ENCODE data around the gene FBXL13.
"Not testable (repeated sequence)": the region's sequence is repeated elsewhere in the genome, so short reads cannot be mapped to it uniquely, and the experiment has no call there.

Gene FBXL13

GRCh38 chr7:102791831-102792230 is 282.8 kb downstream of the FBXL13 start:
- H3K36me3 ChIP-seq (ENCODE audit: control insufficient read depth in 1 of 2, insufficient read depth in 2 of 2, low read length in 2 of 2); H3K27ac ChIP-seq (ENCODE audit: low read depth, low read length); H3K4me1 ChIP-seq (ENCODE audit: control insufficient read depth in 1 of 2, insufficient read depth in 2 of 2, low read length in 2 of 2); H3K4me3 ChIP-seq (ENCODE audit: low read depth in 1 of 2, low read length in 2 of 2); H3K9ac ChIP-seq (ENCODE audit: low read depth in 1 of 2, low read length in 2 of 2); H3K9me3 ChIP-seq (ENCODE audit: control insufficient read depth in 1 of 2, low read length in 2 of 2); H3K27me3 ChIP-seq (ENCODE audit: control insufficient read depth in 1 of 2, insufficient read depth in 2 of 2, low read length in 2 of 2): not testable (repeated sequence)

DNA sequence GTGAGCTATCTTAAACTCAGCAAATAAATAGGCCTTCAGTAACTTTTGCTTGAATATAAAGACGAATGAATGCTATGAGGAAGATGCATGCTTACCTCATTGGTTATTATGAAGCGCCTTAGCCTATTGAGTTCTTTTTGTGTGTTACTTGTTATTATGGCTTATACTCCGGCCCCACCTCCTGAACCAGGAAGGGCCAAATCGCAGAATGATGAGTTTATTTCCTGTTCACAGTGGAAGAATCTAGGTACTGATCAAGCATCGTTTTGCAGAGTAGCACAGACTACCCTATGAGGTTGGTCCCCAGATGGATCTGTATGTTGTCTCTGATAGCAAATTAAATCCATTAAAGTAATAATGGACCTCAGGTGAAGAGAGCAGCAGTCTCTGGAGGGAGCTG is 283.2 kb downstream of the FBXL13 start:
- H3K9ac ChIP-seq (ENCODE audit: low read depth in 1 of 2, low read length in 2 of 2); H3K9me3 ChIP-seq (ENCODE audit: control insufficient read depth in 1 of 2, low read length in 2 of 2); H3K36me3 ChIP-seq (ENCODE audit: control insufficient read depth in 1 of 2, insufficient read depth in 2 of 2, low read length in 2 of 2); H3K4me1 ChIP-seq (ENCODE audit: control insufficient read depth in 1 of 2, insufficient read depth in 2 of 2, low read length in 2 of 2); H3K4me3 ChIP-seq (ENCODE audit: low read depth in 1 of 2, low read length in 2 of 2); H3K27ac ChIP-seq (ENCODE audit: low read depth, low read length); H3K27me3 ChIP-seq (ENCODE audit: control insufficient read depth in 1 of 2, insufficient read depth in 2 of 2, low read length in 2 of 2): not testable (repeated sequence)

GRCh38 chr7:102790364-102791100 is 284.1 kb downstream of the FBXL13 start:
- not testable (repeated sequence) for H3K9me3 ChIP-seq (ENCODE audit: control insufficient read depth in 1 of 2, low read length in 2 of 2); H3K27me3 ChIP-seq (ENCODE audit: control insufficient read depth in 1 of 2, insufficient read depth in 2 of 2, low read length in 2 of 2); H3K9ac ChIP-seq (ENCODE audit: low read depth in 1 of 2, low read length in 2 of 2); H3K4me1 ChIP-seq (ENCODE audit: control insufficient read depth in 1 of 2, insufficient read depth in 2 of 2, low read length in 2 of 2); H3K27ac ChIP-seq (ENCODE audit: low read depth, low read length); H3K4me3 ChIP-seq (ENCODE audit: low read depth in 1 of 2, low read length in 2 of 2); H3K36me3 ChIP-seq (ENCODE audit: control insufficient read depth in 1 of 2, insufficient read depth in 2 of 2, low read length in 2 of 2)

DNA sequence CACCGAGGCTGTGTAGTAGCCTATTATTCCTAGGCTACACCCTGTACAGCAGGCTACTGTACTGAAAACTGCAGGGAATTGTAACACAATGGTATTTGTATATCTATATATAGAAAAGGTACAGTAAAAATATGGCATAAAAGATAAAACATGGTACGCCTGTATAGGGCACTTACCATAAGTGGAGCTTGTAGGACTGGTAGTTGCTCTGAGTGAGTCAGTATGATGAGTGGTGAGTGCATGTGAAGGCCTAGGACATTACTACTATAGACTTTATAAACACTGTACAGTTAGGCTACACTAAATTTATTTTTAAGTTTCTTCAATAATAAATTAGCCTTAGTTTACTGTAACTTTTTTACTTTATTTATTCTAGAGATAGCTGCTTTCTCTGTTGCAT is 285.8 kb downstream of the FBXL13 start:
- H3K27me3 ChIP-seq (ENCODE audit: control insufficient read depth in 1 of 2, insufficient read depth in 2 of 2, low read length in 2 of 2); H3K9ac ChIP-seq (ENCODE audit: low read depth in 1 of 2, low read length in 2 of 2); H3K4me3 ChIP-seq (ENCODE audit: low read depth in 1 of 2, low read length in 2 of 2); H3K4me1 ChIP-seq (ENCODE audit: control insufficient read depth in 1 of 2, insufficient read depth in 2 of 2, low read length in 2 of 2); H3K9me3 ChIP-seq (ENCODE audit: control insufficient read depth in 1 of 2, low read length in 2 of 2); H3K36me3 ChIP-seq (ENCODE audit: control insufficient read depth in 1 of 2, insufficient read depth in 2 of 2, low read length in 2 of 2); H3K27ac ChIP-seq (ENCODE audit: low read depth, low read length): not testable (repeated sequence)

- H3K9ac ChIP-seq (ENCODE audit: low read depth in 1 of 2, low read length in 2 of 2); H3K27me3 ChIP-seq (ENCODE audit: control insufficient read depth in 1 of 2, insufficient read depth in 2 of 2, low read length in 2 of 2); H3K27ac ChIP-seq (ENCODE audit: low read depth, low read length): not testable (repeated sequence)
Observed at GRCh38 chr7:102780926-102781325, 293.7 kb downstream of the FBXL13 start.

DNA sequence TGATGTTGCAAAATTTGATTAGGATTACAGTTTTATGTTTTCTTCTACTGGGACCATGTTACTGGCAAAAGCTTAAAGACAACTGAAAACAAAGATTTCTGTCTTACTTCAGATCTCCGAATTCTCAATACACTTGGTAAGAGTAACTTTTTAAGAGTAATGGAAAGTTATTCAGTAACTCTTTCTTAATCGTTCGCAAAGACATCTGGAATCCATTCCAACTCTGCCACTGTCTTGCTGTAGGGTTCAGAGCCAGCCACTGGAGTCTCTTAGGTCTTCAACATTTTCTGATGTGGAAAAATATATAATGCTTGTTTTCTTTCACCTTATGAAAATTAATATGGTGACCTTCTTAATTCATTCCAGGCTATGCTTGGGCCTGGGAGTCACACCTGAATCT is 295.9 kb downstream of the FBXL13 start:
- not testable (repeated sequence) for H3K27ac ChIP-seq (ENCODE audit: low read depth, low read length); H3K4me3 ChIP-seq (ENCODE audit: low read depth in 1 of 2, low read length in 2 of 2); H3K9ac ChIP-seq (ENCODE audit: low read depth in 1 of 2, low read length in 2 of 2); H3K27me3 ChIP-seq (ENCODE audit: control insufficient read depth in 1 of 2, insufficient read depth in 2 of 2, low read length in 2 of 2); H3K9me3 ChIP-seq (ENCODE audit: control insufficient read depth in 1 of 2, low read length in 2 of 2); H3K4me1 ChIP-seq (ENCODE audit: control insufficient read depth in 1 of 2, insufficient read depth in 2 of 2, low read length in 2 of 2); H3K36me3 ChIP-seq (ENCODE audit: control insufficient read depth in 1 of 2, insufficient read depth in 2 of 2, low read length in 2 of 2)

More at GRCh38 chr7:102780926-102781325, 293.7 kb downstream of the FBXL13 start:
- not testable (repeated sequence) for H3K9me3 ChIP-seq (ENCODE audit: control insufficient read depth in 1 of 2, low read length in 2 of 2); H3K36me3 ChIP-seq (ENCODE audit: control insufficient read depth in 1 of 2, insufficient read depth in 2 of 2, low read length in 2 of 2); H3K4me3 ChIP-seq (ENCODE audit: low read depth in 1 of 2, low read length in 2 of 2); H3K4me1 ChIP-seq (ENCODE audit: control insufficient read depth in 1 of 2, insufficient read depth in 2 of 2, low read length in 2 of 2)

DNA sequence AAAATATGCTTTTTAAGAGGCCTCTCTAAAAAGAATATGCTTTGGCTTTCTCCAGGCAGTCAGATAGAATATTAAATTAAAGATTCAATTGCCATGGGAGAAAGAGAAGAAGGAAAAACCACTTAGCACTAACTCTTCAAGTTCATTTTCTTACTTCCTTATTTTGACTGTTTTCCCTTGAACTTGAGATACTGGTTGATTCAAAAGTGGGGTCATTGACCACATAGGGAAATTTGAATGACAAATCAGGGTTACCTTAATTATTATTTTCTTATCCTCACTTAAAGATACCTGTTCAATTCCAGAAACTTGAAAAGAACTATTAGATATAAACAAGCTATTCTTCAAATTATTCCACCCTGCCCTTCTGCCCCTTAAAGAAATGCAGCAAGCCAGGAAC is 298.4 kb downstream of the FBXL13 start:
- not testable (repeated sequence) for H3K27ac ChIP-seq (ENCODE audit: low read depth, low read length); H3K9me3 ChIP-seq (ENCODE audit: control insufficient read depth in 1 of 2, low read length in 2 of 2); H3K36me3 ChIP-seq (ENCODE audit: control insufficient read depth in 1 of 2, insufficient read depth in 2 of 2, low read length in 2 of 2); H3K9ac ChIP-seq (ENCODE audit: low read depth in 1 of 2, low read length in 2 of 2); H3K4me3 ChIP-seq (ENCODE audit: low read depth in 1 of 2, low read length in 2 of 2); H3K27me3 ChIP-seq (ENCODE audit: control insufficient read depth in 1 of 2, insufficient read depth in 2 of 2, low read length in 2 of 2); H3K4me1 ChIP-seq (ENCODE audit: control insufficient read depth in 1 of 2, insufficient read depth in 2 of 2, low read length in 2 of 2)

- not testable (repeated sequence) for H3K36me3 ChIP-seq (ENCODE audit: control insufficient read depth in 1 of 2, insufficient read depth in 2 of 2, low read length in 2 of 2); H3K9me3 ChIP-seq (ENCODE audit: control insufficient read depth in 1 of 2, low read length in 2 of 2); H3K4me1 ChIP-seq (ENCODE audit: control insufficient read depth in 1 of 2, insufficient read depth in 2 of 2, low read length in 2 of 2); H3K27me3 ChIP-seq (ENCODE audit: control insufficient read depth in 1 of 2, insufficient read depth in 2 of 2, low read length in 2 of 2); H3K27ac ChIP-seq (ENCODE audit: low read depth, low read length); H3K9ac ChIP-seq (ENCODE audit: low read depth in 1 of 2, low read length in 2 of 2); H3K4me3 ChIP-seq (ENCODE audit: low read depth in 1 of 2, low read length in 2 of 2)
Observed at GRCh38 chr7:102770467-102770866, 304.1 kb downstream of the FBXL13 start.

DNA sequence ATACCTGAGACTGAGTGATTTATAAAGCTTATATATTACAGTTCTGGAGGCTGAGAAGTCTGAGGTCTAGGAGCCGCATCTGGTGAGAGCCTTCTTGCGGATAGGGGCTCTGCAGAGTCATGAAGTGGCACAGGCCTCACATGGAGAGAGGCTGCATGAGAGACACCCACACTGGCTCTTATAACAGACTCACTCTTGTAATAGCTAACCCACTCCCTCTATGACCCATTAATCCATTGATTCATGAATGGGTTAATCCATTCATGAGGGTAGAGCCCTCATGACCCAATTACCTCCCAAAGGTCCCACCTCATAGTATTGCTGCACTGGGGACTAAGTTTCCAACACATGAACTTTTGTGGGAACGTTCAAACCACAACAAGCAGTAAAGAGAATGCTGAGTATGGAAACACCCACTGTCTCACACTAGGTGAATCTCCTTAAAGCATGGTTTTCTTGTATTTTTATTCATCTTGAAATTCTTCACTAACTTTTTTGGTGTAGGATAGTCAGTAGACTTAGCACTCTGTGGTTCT is 304.9 kb downstream of the FBXL13 start:
- H3K27ac ChIP-seq (ENCODE audit: low read depth, low read length); H3K4me1 ChIP-seq (ENCODE audit: control insufficient read depth in 1 of 2, insufficient read depth in 2 of 2, low read length in 2 of 2); H3K36me3 ChIP-seq (ENCODE audit: control insufficient read depth in 1 of 2, insufficient read depth in 2 of 2, low read length in 2 of 2); H3K9me3 ChIP-seq (ENCODE audit: control insufficient read depth in 1 of 2, low read length in 2 of 2); H3K27me3 ChIP-seq (ENCODE audit: control insufficient read depth in 1 of 2, insufficient read depth in 2 of 2, low read length in 2 of 2); H3K9ac ChIP-seq (ENCODE audit: low read depth in 1 of 2, low read length in 2 of 2); H3K4me3 ChIP-seq (ENCODE audit: low read depth in 1 of 2, low read length in 2 of 2): not testable (repeated sequence)

DNA sequence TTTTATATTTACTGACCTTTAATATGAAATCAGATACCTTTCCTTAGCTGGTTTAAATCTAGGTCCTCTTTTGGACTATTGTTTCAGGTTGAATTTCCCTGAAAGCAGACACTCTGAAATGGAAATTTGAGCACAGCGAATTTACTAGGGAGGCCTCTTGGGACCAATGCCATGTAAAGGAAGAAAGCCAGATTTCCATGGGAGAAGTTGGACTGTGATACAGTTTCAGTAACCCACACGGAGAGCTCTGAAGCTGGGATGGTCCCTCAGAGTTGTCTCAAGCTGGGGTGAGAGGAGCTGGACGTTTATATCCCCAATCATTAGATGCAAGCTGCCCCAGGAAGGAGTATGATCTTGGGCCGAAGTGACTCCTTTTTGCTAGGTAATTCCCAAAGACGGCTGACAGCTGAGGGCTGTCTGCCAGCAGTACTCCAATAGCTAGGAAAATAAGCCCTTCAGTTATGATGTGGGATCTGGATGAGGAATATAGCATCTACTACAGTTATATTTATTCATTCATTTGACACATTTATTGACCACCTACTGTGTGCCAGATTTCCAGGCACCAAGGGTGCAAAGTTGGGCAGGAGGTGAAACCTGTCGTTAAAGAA is 311.2 kb downstream of the FBXL13 start:
- H3K4me3 ChIP-seq (ENCODE audit: low read depth in 1 of 2, low read length in 2 of 2); H3K27ac ChIP-seq (ENCODE audit: low read depth, low read length); H3K9me3 ChIP-seq (ENCODE audit: control insufficient read depth in 1 of 2, low read length in 2 of 2); H3K36me3 ChIP-seq (ENCODE audit: control insufficient read depth in 1 of 2, insufficient read depth in 2 of 2, low read length in 2 of 2); H3K27me3 ChIP-seq (ENCODE audit: control insufficient read depth in 1 of 2, insufficient read depth in 2 of 2, low read length in 2 of 2); H3K4me1 ChIP-seq (ENCODE audit: control insufficient read depth in 1 of 2, insufficient read depth in 2 of 2, low read length in 2 of 2); H3K9ac ChIP-seq (ENCODE audit: low read depth in 1 of 2, low read length in 2 of 2): not testable (repeated sequence)

Data from duodenal mucosa (tissue), 2 donors.